IPS-18c (cell line): ENCODE data around the gene SYT12.
A peak's percentile ranks its signal among the peaks of the same experiment; 100 is the strongest.

ENCODE experiments used
- H3K4me3 ChIP-seq: 2 replicates; pipeline ENCODE4 v1.7.0; 2013; ENCODE audit warnings: low read depth, mild to moderate bottlenecking, low read length, moderate library complexity; ENCODE audit not compliant: insufficient read depth
- H3K9me3 ChIP-seq: one replicate; pipeline ENCODE4 v1.6.1; 2013; ENCODE audit warnings: mild to moderate bottlenecking, low read length, moderate library complexity; ENCODE audit not compliant: control insufficient read depth, insufficient read depth

SYT12 gene, protein sequence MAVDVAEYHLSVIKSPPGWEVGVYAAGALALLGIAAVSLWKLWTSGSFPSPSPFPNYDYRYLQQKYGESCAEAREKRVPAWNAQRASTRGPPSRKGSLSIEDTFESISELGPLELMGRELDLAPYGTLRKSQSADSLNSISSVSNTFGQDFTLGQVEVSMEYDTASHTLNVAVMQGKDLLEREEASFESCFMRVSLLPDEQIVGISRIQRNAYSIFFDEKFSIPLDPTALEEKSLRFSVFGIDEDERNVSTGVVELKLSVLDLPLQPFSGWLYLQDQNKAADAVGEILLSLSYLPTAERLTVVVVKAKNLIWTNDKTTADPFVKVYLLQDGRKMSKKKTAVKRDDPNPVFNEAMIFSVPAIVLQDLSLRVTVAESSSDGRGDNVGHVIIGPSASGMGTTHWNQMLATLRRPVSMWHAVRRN

DNA sequence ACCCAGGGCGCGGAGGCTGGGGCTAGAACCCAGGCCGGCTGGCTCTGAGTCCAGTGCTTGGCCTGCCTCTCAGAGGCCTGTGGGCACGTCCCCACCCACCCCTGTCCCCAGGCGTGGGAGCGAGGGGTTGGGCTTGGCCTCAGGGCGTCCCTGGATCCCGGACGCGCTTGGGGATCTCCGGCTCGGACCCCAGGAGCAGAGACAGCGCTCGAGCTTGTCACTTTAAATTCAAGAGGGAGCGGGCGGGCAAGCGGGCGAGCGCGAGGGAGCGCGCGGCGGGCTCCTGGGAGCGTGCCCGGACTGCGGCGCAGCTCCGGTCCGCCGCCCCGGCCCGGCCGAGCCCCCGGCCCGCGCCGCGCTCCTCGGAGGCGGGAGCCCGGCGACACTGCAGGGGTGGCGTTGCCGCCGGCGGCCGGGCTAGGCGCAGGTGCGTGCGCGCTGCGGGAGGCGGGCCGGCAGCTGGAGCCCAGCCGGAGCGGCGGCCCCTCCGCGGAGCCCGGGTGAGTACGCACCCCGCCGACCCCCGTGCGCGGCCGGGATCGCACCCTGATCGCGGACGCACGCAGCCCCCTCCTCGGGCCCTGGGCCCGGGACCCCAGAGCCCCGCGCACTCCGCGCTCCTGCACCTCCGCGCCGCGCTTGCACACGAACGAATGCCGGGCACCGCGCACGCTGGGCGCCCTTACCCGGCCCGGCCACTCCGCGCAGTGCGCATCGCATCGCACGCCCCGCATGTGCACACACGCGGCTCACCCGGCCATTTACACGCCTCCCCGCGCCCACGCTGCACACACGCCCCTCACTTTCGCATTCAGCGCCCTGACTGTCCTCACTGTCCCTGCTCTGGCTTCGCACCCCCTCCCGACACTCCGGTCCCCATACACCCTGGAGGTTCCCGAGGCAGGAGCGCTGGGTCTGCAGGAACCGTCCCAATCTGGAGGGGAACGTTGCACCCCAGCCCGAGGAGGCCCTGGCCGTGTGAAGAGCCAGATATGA is at the start of gene SYT12:
Gene SYT12, plus strand, starts transcription at position 174 of the 996 bp plus-strand sequence. CDS start 7,011 bp downstream, outside the sequence.
- peak within 1 kb of the TSS; percentile 57 for H3K4me3 ChIP-seq

DNA sequence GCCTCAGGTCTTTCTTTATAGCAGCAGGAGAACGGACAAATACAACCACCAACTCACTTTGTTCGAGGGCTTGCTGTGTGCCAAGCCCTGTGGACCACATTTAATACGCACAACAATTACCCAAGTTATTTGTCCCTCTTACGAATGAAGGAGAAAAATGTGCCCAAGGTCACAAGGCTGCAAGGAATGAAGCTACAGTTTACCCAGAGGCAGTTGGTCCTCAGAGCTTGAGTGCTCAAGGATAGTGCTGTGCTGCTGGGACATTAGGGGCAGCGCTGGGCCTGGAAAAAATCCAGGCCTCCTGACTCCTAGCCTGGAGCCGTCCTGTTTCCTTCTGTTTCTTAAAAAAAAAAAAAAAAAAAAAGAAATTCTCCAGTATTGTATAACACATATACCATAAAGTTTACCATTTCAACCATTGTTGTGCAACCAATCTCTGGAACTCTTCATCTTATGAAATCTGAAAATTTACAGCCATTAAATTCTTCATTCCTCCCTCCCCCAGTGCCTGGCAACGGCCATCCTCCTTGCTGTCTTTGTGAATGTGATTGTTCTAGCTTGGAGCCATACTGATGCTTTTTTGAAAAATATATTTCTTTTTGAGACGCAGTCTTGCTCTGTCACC is 48.9 kb upstream of the SYT12 start:
- no peak overlapping the region for H3K4me3 ChIP-seq
- peaks cover 4% of the 10 kb centered on the region for H3K9me3 ChIP-seq

More for the DNA sequence above, at the start of gene SYT12:
- no peaks in the 10 kb centered on the region for H3K9me3 ChIP-seq

DNA sequence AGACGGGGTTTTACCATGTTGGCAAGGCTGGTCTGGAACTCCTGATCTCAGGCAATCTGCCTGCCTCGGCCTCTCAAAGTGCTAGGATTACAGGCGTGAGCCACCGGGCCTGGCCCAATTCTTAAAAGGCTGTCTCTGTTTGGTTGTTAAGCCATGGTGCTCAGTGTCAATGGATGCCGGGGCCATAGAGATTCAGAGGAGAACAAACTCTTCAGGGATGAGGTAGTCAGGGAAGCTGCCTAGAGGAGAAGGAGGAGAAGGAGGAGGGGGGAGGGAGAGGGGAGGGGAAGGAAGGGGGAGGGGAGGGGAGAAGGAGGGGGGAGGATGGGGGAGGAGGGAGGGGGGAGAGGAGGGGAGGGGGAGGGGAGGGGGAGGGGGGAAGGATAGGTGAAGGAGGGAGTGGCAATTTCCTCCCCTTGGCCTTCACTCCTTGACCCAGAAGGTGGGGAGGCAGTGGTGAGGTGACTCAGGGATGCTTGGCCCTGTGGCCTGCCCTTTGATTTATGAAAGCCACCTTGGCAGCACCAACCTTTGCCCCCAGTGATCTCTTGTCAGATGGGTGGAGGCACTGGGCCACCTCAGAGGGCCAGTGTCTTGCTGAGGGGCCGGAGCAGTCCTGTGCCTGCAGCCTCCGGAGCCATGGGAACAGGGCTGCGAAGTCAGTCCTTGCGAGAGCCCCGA is 48.1 kb upstream of the SYT12 start, which contains the start of gene C11orf86:
Gene C11orf86, plus strand, starts transcription at position 581 of the 681 bp plus-strand sequence. Its CDS starts 59 bp downstream, at position 640.
- Histone ChIP-seq H3K4me3 (no peak within 1 kb of the TSS), H3K9me3 (peaks cover 4% of the 10 kb centered on the region)

DNA sequence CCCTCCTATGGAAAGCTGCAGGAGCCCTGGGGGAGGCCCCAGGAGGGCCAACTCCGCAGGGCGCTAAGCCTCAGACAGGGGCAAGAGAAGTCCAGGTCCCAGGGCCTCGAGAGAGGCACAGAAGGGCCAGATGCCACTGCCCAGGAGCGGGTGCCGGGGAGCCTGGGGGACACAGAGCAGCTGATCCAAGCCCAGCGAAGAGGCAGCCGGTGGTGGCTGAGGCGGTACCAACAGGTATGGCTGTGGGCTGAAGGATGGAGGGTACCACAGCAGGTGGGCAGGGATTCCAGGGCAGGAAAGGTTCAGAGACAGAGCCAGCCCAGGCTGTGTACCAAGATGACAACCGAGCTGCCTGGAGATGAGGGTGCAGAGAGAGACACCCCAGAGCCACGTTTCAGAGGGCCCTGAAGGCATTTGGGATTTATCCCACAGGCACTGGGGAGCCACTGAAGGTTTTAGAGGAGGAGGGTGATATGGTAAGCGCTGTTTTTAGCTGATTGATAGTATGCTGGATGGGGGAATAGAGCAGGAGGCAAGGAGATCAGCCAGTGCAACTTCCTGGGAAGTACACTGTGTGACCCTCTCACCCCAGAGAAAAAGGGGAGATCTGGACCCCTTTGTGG is 47.4 kb upstream of the SYT12 start:
- Histone ChIP-seq H3K9me3 (no peaks in the 10 kb centered on the region), H3K4me3 (no peak overlapping the region)

DNA sequence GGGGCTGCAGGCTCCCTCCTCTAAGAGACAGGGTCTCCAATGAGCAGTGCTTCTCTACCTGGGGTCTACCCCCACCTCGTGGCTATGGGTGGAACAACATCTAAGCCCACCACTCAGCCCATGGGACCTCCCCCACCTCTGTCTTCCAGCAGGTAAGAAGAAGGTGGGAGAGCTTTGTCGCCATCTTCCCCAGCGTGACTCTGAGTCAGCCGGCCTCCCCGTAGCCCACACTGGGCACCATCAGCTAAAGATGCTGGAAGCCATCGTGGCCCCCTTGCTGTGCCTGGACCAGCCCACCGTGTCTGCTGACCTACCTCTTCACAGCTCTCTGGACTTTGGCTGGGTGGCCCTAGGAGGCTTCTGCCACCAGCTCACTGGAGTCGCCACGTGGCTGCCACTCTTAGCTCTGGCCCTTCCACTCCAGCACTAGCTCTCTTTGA is 46.9 kb upstream of the SYT12 start:
- no peaks in the 10 kb centered on the region for H3K9me3 ChIP-seq
- H3K4me3 ChIP-seq: no peak overlapping the region

DNA sequence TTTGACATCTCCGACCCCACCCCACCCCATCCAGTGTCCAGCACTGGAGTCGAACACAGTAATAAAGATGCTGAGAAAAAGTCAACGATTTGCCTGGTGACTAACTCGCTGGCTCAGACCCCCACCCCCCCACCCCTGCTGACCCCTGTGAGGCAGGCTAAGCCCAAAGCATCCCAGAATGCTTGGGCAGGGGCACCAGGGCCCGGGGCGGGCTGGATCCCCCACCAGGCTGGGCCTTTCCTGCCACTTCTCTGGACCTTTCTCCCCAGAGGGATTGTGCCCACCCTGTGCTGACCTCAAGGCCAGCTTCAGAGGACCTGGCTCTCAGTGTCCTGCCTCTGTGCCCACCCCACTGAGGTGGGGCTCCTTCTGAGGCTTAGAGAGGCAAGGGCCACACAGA is 46.0 kb upstream of the SYT12 start:
- Histone ChIP-seq H3K9me3 (no peaks in the 10 kb centered on the region), H3K4me3 (no peak overlapping the region)

DNA sequence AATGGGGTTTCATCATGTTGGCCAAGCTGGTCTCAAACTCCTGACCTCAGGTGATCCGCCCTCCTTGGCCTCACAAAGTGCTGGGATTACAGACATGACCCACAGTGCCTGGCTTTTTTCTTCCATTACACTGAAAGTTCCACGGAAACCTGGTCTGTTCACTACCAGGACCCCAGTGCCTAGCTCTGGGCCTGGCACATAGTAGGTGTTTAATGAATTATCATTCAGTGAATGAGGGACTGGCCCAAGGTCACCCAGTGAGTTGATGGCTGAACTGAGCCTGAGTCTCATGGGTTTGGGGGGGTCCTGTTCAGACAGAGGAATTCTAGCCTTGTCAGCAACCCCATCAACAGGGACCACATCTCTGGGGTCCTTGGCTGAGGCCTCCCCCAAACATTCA is 44.7 kb upstream of the SYT12 start:
- Histone ChIP-seq H3K4me3 (no peak overlapping the region), H3K9me3 (no peaks in the 10 kb centered on the region)

DNA sequence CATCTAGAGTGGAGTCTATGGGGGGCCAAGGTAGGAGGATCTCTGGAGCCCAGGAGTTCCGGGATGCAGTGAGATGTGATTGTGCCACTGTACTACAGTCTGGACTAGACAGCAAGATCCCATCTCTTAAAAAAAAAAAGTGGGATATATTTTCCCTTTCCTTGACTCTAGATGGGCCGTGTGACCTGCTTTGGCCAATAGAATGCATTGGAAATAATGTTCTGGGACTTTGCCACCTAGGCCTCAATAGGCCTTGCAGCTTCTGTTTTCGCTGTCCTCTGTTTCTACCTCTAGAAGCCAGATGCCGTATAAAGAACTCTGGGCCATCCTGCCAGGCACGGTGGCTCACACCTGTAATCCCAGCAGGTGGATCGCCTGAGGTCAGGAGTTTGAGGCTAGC is 44.2 kb upstream of the SYT12 start:
- no peak overlapping the region for H3K4me3 ChIP-seq
- H3K9me3 ChIP-seq: peaks cover 2% of the 10 kb centered on the region

DNA sequence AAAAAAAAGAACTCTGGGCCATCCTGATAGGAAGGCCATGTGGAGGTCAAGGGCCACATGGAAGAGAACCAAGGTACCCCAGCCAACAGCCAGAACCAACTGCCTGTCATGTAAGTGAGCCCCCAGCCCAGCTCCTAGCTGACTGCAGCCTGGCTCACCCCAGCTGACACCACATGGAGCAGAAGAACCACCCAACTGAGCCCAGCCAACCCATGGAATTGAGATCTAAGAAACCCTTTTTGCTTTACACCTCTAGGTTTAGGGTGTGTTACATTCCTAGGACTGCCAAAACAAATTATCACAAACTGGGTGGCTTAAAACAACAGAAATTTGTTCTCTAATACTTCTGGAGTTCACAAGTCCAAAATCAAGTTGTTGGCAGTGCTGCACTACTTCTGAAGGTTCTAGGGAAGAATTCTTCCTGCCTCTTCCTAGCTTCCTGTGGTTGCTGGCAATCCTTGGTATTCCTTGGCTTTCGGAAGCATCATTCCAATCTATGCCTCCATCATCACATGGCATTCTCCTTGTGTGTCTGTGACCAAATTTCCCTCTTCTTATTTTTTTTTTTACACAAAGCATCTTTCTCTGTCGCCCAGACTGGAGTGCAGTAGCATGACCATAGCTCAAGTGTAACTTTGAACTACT is 43.5 kb upstream of the SYT12 start:
- peaks cover 2% of the 10 kb centered on the region for H3K9me3 ChIP-seq
- H3K4me3 ChIP-seq: no peak overlapping the region

DNA sequence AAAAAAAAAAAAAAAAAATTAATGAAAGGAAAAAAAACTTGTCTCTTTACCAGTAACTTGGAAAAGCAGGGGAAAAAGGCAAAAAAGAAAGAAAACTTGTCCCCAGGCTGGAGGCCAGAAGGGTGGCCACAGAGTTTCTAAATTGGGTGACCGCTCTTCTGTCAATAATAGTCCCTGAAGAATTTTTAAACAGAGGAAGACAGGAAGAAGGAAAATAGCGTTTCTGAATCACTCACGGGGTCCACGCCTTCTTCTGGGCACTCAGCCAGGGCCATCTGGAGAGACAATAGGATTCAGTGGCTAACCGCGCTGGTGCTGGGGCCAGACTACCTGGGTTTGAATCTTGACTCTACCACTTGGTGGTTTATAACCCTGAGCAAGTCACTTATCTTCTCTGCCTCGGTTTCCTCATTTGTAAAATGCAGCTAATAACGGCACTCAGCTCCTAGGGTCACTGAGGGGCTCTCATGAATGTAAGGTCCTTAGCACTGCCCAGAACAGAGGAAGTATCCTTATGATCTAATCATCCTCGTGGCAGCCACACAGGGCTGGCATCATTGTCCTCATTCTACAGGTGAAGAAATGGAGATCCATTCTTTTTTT is 40.9 kb upstream of the SYT12 start:
- Histone ChIP-seq H3K4me3 (no peak overlapping the region), H3K9me3 (peaks cover 2% of the 10 kb centered on the region)

DNA sequence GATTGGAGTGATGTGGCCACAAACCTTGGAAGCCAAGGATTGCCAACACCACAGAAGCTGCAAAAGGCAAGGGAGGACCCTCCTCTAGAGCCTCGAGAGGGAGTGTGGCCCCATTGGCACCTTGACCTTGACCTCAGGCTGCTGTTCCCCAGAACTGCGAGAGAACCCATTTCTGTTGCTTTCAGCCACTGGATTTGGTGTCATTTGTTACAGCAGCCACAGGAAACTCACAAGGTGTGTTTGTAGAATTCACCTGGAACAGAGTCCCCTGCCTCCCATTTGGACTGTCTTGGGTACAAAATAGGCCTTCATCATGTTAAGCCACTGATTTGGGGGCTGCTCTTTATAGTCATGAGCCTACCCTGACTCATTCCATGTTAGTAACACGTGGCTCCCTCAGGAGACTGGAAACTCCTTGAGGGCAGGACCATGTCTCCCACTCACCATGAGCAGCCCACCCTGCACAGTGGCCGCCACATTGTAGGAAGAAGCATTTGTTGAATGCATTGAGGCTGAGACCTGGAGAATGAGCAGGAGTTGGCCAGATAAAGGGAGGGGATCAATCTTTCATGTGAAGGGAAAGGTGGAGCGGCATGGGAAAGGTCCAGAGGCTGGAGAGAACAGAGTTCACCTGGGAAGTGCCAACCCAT is 39.5 kb upstream of the SYT12 start:
- Histone ChIP-seq H3K4me3 (no peak overlapping the region; the same call in 1 of the 2 replicates), H3K9me3 (peaks cover 2% of the 10 kb centered on the region)

DNA sequence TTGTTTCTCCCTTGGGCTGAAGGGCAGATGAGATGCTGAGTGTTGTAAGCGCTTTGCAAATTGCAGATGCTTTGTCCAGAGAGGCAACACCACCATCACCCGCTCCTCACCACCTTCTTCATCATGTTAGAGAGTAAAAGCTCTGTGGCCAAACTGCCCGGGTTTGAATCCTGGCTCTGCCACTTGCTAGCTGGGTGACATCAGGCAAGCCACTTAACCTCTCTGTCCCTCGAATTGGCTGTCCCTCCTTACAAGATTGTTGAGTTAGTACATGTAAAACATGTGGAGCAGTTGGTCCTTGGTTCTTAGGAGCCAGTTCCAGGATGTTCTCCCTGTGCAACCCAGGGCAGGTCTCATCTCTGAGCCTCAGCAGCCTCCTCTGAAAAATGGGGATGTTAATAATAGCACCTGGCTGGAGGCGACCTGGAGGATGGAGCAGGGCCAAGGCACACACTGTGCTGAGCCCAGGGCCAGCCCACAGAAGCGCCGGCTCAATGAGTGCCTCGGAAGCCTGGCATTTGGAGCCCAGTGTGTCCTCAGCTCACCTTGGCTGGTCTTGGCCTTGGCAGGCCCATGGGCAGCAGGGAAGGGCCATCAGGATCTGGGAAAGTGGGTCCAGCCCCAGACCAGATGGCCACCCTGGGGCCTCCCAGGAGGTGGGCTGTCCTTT is 37.3 kb upstream of the SYT12 start:
- H3K9me3 ChIP-seq: peaks cover 2% of the 10 kb centered on the region
- H3K4me3 ChIP-seq: no peak overlapping the region

DNA sequence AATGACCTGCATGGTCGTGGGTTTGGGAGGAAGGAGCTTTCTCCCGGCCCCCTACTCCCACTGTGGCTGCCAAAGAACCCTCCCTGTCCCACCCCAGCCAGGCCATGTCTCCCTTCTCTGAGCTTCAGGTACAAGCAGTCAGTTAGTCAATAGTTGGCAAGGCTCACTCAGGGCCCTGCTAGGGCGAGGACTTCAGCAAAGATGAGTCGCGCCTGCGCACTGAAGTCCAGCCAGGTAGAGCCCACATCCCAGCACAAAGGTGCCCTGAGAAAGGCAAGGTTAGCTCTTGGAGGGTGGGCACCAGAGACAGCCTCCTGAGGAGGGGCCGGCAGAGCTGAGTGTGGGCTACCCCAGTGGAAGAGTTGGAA is 36.8 kb upstream of the SYT12 start:
- Histone ChIP-seq H3K9me3 (peaks cover 2% of the 10 kb centered on the region), H3K4me3 (no peak overlapping the region)

DNA sequence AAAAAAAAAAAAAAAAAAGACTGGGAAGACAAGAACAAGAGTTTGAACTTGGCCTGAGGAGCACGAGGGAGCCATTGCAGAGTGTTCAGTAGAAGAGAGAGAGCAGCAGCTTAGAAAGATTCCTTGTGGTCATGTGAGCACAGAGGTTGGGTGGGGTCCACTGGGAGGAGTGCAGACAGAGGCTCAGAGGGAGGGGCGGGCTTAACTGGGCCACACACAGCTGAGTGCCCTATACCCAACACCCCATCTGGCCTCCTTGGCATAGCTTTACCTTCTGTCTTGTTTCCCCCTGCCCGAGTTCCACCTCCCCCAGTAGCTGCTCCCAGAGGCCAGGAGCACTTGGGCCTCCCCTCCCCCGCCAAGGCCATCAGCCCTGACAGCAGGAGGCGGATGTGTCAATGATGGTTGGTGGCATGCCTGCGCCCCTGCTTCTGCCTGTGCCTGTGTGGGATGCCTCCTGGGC is 35.7 kb upstream of the SYT12 start:
- Histone ChIP-seq H3K9me3 (peaks cover 2% of the 10 kb centered on the region), H3K4me3 (no peak overlapping the region)
